HEK293 (cell line): ENCODE measurements around the gene NAT10.

Source experiments
- CTCF ChIA-PET: fragments of 350-600 bp; formaldehyde crosslinking; extraction: SDS; loops from one replicate; lab custom pipeline; 2021; ENCODE audit warnings: antibody characterized with exemption; lab: Yijun Ruan, JAX
- POLR2A ChIA-PET: fragments of 300-600 bp; formaldehyde crosslinking; extraction: SDS; loops from one replicate; lab custom pipeline; 2020; ENCODE audit warnings: antibody characterized with exemption, inconsistent platforms; lab: Yijun Ruan, JAX
- H3K27ac ChIP-seq: fragments of 200-500 bp; sonication (Bioruptor generic); 2 replicates; pipeline ENCODE4 v1.5.1; 2014; ENCODE audit warnings: low read depth, low read length, control low read depth, inconsistent platforms; ENCODE audit errors: extremely low read depth
- H3K36me3 ChIP-seq, 2 experiments: fragments of 200-500 bp in 1 of 2; sonication (Bioruptor generic) in 1 of 2; 1 replicate in 1 of 2; 2 replicates in 1 of 2; pipeline ENCODE4 v1.5.1; 2014 to 2017; ENCODE audit warnings: inconsistent platforms in 2 of 2, low read length in 2 of 2; ENCODE audit not compliant: control insufficient read depth in 2 of 2, insufficient read depth in 1 of 2
- H3K4me1 ChIP-seq: fragments of 200-500 bp; sonication (Bioruptor generic); 2 replicates; pipeline ENCODE4 v1.5.1; 2014; ENCODE audit warnings: mild to moderate bottlenecking, low read length, inconsistent platforms; ENCODE audit not compliant: control insufficient read depth, insufficient read depth
- H3K4me3 ChIP-seq: 2 replicates; pipeline ENCODE4 v1.5.1; 2011; ENCODE audit warnings: low read depth, mild to moderate bottlenecking, control low read depth, low read length, moderate library complexity
- H3K9me3 ChIP-seq: fragments of 200-500 bp; sonication (Bioruptor generic); 2 replicates; pipeline ENCODE4 v1.5.1; 2014; ENCODE audit warnings: low read depth, low read length, inconsistent platforms; ENCODE audit not compliant: control insufficient read depth, insufficient read depth
- PRDM6 ChIP-seq: fragments of 450-650 bp; formaldehyde crosslinking; IDR thresholded peaks from 2 replicates; pipeline ENCODE4 v1.5.1; 2017; ENCODE audit warnings: missing biosample characterization, missing genetic modification characterization
- SP3 ChIP-seq: fragments of 450-650 bp; formaldehyde crosslinking; IDR thresholded peaks from 2 replicates; pipeline ENCODE4 v1.5.1; 2016; ENCODE audit warnings: missing biosample characterization, missing genetic modification characterization
- SP7 ChIP-seq: fragments of 450-650 bp; formaldehyde crosslinking; IDR thresholded peaks from 2 replicates; pipeline ENCODE4 v1.5.1; 2016; ENCODE audit warnings: missing biosample characterization, missing genetic modification characterization
- ZBTB6 ChIP-seq: fragments of 450-650 bp; formaldehyde crosslinking; IDR thresholded peaks from 2 replicates; pipeline ENCODE4 v1.5.1; 2017; ENCODE audit warnings: missing biosample characterization, missing genetic modification characterization
- ZFHX2 ChIP-seq: fragments of 450-650 bp; formaldehyde crosslinking; conservative IDR thresholded peaks from 2 replicates; pipeline ENCODE4 v1.5.1; 2016; ENCODE audit warnings: missing biosample characterization, missing genetic modification characterization
- ZNF354C ChIP-seq: fragments of 450-650 bp; formaldehyde crosslinking; IDR thresholded peaks from 2 replicates; pipeline ENCODE4 v1.5.1; 2016; ENCODE audit warnings: missing biosample characterization, missing genetic modification characterization, low read depth, borderline replicate concordance
- ZNF658 ChIP-seq: fragments of 450-650 bp; formaldehyde crosslinking; IDR thresholded peaks from 2 replicates; pipeline ENCODE4; 2016; ENCODE audit warnings: missing biosample characterization, missing genetic modification characterization
- ZNF660 ChIP-seq: fragments of 450-650 bp; IDR thresholded peaks from 2 replicates; pipeline ENCODE4 v1.5.1; 2018; ENCODE audit warnings: missing biosample characterization, mild to moderate bottlenecking, missing genetic modification characterization
- ZNF785 ChIP-seq: fragments of 450-650 bp; formaldehyde crosslinking; IDR thresholded peaks from 2 replicates; pipeline ENCODE4 v1.5.1; 2016; ENCODE audit warnings: missing biosample characterization, missing genetic modification characterization
- ZSCAN16 ChIP-seq: fragments of 450-650 bp; formaldehyde crosslinking; IDR thresholded peaks from 2 replicates; pipeline ENCODE4 v1.5.1; 2016; ENCODE audit warnings: missing biosample characterization, missing genetic modification characterization
- TF ChIP-seq, protein P1 (sequence below): fragments of 450-650 bp; formaldehyde crosslinking; IDR thresholded peaks from 2 replicates; pipeline ENCODE4 v1.5.1; 2016; ENCODE audit warnings: missing biosample characterization, missing genetic modification characterization
- TF ChIP-seq, protein P2 (sequence below): fragments of 450-650 bp; formaldehyde crosslinking; IDR thresholded peaks from 2 replicates; pipeline ENCODE4 v1.5.1; 2016; ENCODE audit warnings: missing biosample characterization, missing genetic modification characterization
- TF ChIP-seq, protein P3 (sequence below): fragments of 450-650 bp; formaldehyde crosslinking; IDR thresholded peaks from 2 replicates; pipeline ENCODE4 v1.5.1; 2016; ENCODE audit warnings: missing biosample characterization, missing genetic modification characterization

NAT10 gene

GRCh38 chr11:34075178-34075820 is 30.1 kb upstream of the NAT10 start:
- H3K27ac ChIP-seq, result 0 out of 2 replicates have a peak overlapping the region, but pooled peaks have one; percentile 39
- no peaks in the 10 kb centered on the region for H3K9me3 ChIP-seq
- TF ChIP-seq PRDM6 (tag by site-specific recombination), result 0 out of 2 replicates have a peak, but pooled peaks have one; percentile 33
- TF ChIP-seq ZNF660 (tag by site-specific recombination), result no peak
- TF ChIP-seq, all 188 proteins: peak for 1
- H3K4me1 ChIP-seq, result no peaks in the 10 kb centered on the region
- CTCF ChIA-PET, result interaction anchor here (1.2 to 2.6 kb wide), 4 partner anchors 78 to 267 kb away, joined by 4 to 12 read pairs (median 4); no protein-coding TSS in a partner anchor
- no peak overlapping the region for H3K4me3 ChIP-seq
- H3K36me3 ChIP-seq, result peaks cover 45 to 96% of the 10 kb centered on the region in 2 experiments
- POLR2A ChIA-PET, result interaction anchor here (0.6 to 1.9 kb wide), 3 partner anchors 10 to 206 kb away, joined by 3 to 7 read pairs (median 3); partner anchors contain the start of gene NAT10

GRCh38 chr11:34080609-34081008 is 24.8 kb upstream of the NAT10 start:
- no peak overlapping the region for H3K4me3 ChIP-seq
- TF ChIP-seq ZNF785 (tag by site-specific recombination) (no peak), ZNF658 (tag by site-specific recombination) (no peak), ZFHX2 (tag by site-specific recombination) (no peak), SP3 (tag by site-specific recombination) (no peak), ZNF354C (tag by site-specific recombination) (no peak), SP7 (no peak), ZBTB6 (tag by site-specific recombination) (no peak)
- TF ChIP-seq, protein P1, sequence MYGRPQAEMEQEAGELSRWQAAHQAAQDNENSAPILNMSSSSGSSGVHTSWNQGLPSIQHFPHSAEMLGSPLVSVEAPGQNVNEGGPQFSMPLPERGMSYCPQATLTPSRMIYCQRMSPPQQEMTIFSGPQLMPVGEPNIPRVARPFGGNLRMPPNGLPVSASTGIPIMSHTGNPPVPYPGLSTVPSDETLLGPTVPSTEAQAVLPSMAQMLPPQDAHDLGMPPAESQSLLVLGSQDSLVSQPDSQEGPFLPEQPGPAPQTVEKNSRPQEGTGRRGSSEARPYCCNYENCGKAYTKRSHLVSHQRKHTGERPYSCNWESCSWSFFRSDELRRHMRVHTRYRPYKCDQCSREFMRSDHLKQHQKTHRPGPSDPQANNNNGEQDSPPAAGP, result no peak
- TF ChIP-seq, protein P2, sequence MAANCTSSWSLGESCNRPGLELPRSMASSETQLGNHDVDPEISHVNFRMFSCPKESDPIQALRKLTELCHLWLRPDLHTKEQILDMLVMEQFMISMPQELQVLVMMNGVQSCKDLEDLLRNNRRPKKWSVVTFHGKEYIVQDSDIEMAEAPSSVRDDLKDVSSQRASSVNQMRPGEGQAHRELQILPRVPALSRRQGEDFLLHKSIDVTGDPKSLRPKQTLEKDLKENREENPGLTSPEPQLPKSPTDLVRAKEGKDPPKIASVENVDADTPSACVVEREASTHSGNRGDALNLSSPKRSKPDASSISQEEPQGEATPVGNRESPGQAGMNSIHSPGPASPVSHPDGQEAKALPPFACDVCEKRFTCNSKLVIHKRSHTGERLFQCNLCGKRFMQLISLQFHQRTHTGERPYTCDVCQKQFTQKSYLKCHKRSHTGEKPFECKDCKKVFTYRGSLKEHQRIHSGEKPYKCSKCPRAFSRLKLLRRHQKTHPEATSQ (tag by site-specific recombination), result no peak
- TF ChIP-seq, protein P3, sequence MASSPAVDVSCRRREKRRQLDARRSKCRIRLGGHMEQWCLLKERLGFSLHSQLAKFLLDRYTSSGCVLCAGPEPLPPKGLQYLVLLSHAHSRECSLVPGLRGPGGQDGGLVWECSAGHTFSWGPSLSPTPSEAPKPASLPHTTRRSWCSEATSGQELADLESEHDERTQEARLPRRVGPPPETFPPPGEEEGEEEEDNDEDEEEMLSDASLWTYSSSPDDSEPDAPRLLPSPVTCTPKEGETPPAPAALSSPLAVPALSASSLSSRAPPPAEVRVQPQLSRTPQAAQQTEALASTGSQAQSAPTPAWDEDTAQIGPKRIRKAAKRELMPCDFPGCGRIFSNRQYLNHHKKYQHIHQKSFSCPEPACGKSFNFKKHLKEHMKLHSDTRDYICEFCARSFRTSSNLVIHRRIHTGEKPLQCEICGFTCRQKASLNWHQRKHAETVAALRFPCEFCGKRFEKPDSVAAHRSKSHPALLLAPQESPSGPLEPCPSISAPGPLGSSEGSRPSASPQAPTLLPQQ (tag by site-specific recombination), result no peak
- TF ChIP-seq, all 188 proteins: peak for 0
- Histone ChIP-seq H3K9me3 (no peaks in the 10 kb centered on the region), H3K27ac (no peak overlapping the region), H3K36me3 (peaks cover 73 to 99% of the 10 kb centered on the region in 2 experiments), H3K4me1 (no peaks in the 10 kb centered on the region)
- POLR2A ChIA-PET, result interaction anchor here (0.7 kb wide), 1 partner anchor 200 kb away, joined by 3 read pairs; no protein-coding TSS in a partner anchor
- CTCF ChIA-PET, result interaction anchor here (0.6 to 1.0 kb wide), 3 partner anchors 13 to 23 kb away, joined by 3 to 5 read pairs (median 3); no protein-coding TSS in a partner anchor

- H3K27ac ChIP-seq, result no peak overlapping the region
- H3K36me3 ChIP-seq, result peaks cover 69 to 96% of the 10 kb centered on the region in 2 experiments
- H3K4me1 ChIP-seq, result no peaks in the 10 kb centered on the region
- CTCF ChIA-PET, result interaction anchor here (1.1 kb wide), 1 partner anchor 87 kb away, joined by 3 read pairs; no protein-coding TSS in a partner anchor
- no peak for TF ChIP-seq ZSCAN16 (tag by site-specific recombination)
- TF ChIP-seq, all 188 proteins: peak for 0
- no peaks in the 10 kb centered on the region for H3K9me3 ChIP-seq
- POLR2A ChIA-PET, result no interaction called here
- no peak overlapping the region for H3K4me3 ChIP-seq
Measured at GRCh38 chr11:34084637-34085036, 20.8 kb upstream of the NAT10 start.
